OCI-LY1 (cell line): ENCODE results near the gene FAM184A.

Experiments
- H2AFZ ChIP-seq: fragments of 200-600 bp; sonication (generic), shearing (Covaris generic); 2 replicates; pipeline ENCODE4 v1.6.0; 2014; ENCODE audit warnings: antibody characterized with exemption, mild to moderate bottlenecking, low read length
- H3F3A ChIP-seq: fragments of 200-600 bp; sonication (generic), shearing (Covaris generic); 2 replicates; pipeline ENCODE4 v1.6.0; 2014; ENCODE audit warnings: mild to moderate bottlenecking, antibody characterized with exemption, low read length, moderate library complexity; ENCODE audit not compliant: insufficient read depth
- H3K27ac ChIP-seq: fragments of 200-600 bp; sonication (generic); 2 replicates; pipeline ENCODE4 v1.5.1; 2014; ENCODE audit warnings: low read length, mixed run types, mild to moderate bottlenecking, low read depth; ENCODE audit not compliant: poor library complexity, severe bottlenecking
- H3K27me3 ChIP-seq: fragments of 200-600 bp; sonication (generic); 2 replicates; pipeline ENCODE4 v1.6.0; 2014; ENCODE audit warnings: antibody characterized with exemption, mild to moderate bottlenecking, low read length, moderate library complexity; ENCODE audit not compliant: insufficient read depth
- H3K36me3 ChIP-seq: fragments of 200-600 bp; sonication (generic); 2 replicates; pipeline ENCODE4 v1.6.1; 2014; ENCODE audit warnings: mild to moderate bottlenecking, antibody characterized with exemption, low read length, moderate library complexity, mixed read lengths; ENCODE audit not compliant: insufficient read depth
- H3K4me1 ChIP-seq: fragments of 200-600 bp; sonication (generic); 2 replicates; pipeline ENCODE4 v1.5.1; 2014; ENCODE audit warnings: mild to moderate bottlenecking, low read length, moderate library complexity; ENCODE audit not compliant: insufficient read depth, severe bottlenecking
- H3K4me2 ChIP-seq: fragments of 200-600 bp; sonication (generic), shearing (Covaris generic); 2 replicates; pipeline ENCODE4 v1.6.1; 2014; ENCODE audit warnings: low read length
- H3K4me3 ChIP-seq: fragments of 200-600 bp; sonication (generic); 2 replicates; pipeline ENCODE4 v1.5.1; 2014; ENCODE audit warnings: low read length, low read depth, mild to moderate bottlenecking, mixed read lengths; ENCODE audit not compliant: poor library complexity, severe bottlenecking
- H3K79me2 ChIP-seq: fragments of 200-600 bp; shearing (Covaris generic); 2 replicates; pipeline ENCODE4 v1.6.1; 2016; ENCODE audit warnings: mixed run types, low read length, mixed read lengths; ENCODE audit not compliant: insufficient read depth
- H3K9ac ChIP-seq: fragments of 200-600 bp; sonication (generic), shearing (Covaris generic); 2 replicates; pipeline ENCODE4 v1.6.1; 2014; ENCODE audit warnings: mild to moderate bottlenecking, low read length, mixed read lengths
- H3K9me2 ChIP-seq: fragments of 200-600 bp; sonication (generic), shearing (Covaris generic); 2 replicates; pipeline ENCODE4 v1.6.1; 2014; ENCODE audit warnings: low read depth, mild to moderate bottlenecking, low read length, mixed read lengths
- H3K9me3 ChIP-seq: fragments of 200-600 bp; shearing (Covaris generic); 2 replicates; pipeline ENCODE4 v1.6.1; 2014; ENCODE audit warnings: low read length, mixed read lengths
- H4K20me1 ChIP-seq: fragments of 200-600 bp; sonication (generic), shearing (Covaris generic); 2 replicates; pipeline ENCODE4 v1.6.0; 2016; ENCODE audit warnings: mild to moderate bottlenecking, low read length; ENCODE audit not compliant: insufficient read depth
- CTCF ChIP-seq: fragments of 200-600 bp; sonication (generic), shearing (Covaris generic); IDR thresholded peaks from 2 replicates; pipeline ENCODE4 v1.5.1; 2017; ENCODE audit warnings: mild to moderate bottlenecking, antibody characterized with exemption, low read length, moderate library complexity, mixed read lengths
- EZH2 ChIP-seq: fragments of 200-600 bp; sonication (generic), shearing (Covaris generic); IDR thresholded peaks from 2 replicates; pipeline ENCODE4 v1.8.0; 2017; ENCODE audit warnings: borderline replicate concordance, mixed run types, mild to moderate bottlenecking, antibody characterized with exemption, low read length, moderate library complexity, mixed read lengths

The FAM184A gene

GRCh38 chr6:119125576-119125975 is 47.1 kb upstream of the FAM184A start:
- H3K79me2 ChIP-seq: no peaks in the 10 kb centered on the region
- no peak overlapping the region for H3K9ac ChIP-seq
- H3K4me3 ChIP-seq: no peak overlapping the region
- H3F3A ChIP-seq: no peaks in the 10 kb centered on the region
- no peak for TF ChIP-seq EZH2
- H3K9me2 ChIP-seq: no peaks in the 10 kb centered on the region
- H3K36me3 ChIP-seq: no peaks in the 10 kb centered on the region
- no peak overlapping the region for H3K4me2 ChIP-seq
- H3K27ac ChIP-seq: no peak overlapping the region
- H3K9me3 ChIP-seq: no peaks in the 10 kb centered on the region
- H3K27me3 ChIP-seq: no peaks in the 10 kb centered on the region
- H3K4me1 ChIP-seq: no peaks in the 10 kb centered on the region
- no peak overlapping the region for H2AFZ ChIP-seq
- H4K20me1 ChIP-seq: no peaks in the 10 kb centered on the region

- no peak overlapping the region for H3K27ac ChIP-seq
- H2AFZ ChIP-seq: no peak overlapping the region
- H4K20me1 ChIP-seq: no peaks in the 10 kb centered on the region
- no peaks in the 10 kb centered on the region for H3K27me3 ChIP-seq
- no peak for TF ChIP-seq CTCF
- no peak for TF ChIP-seq EZH2
- H3K9me3 ChIP-seq: no peaks in the 10 kb centered on the region
- H3K9me2 ChIP-seq: no peaks in the 10 kb centered on the region
- no peaks in the 10 kb centered on the region for H3K4me1 ChIP-seq
- H3K36me3 ChIP-seq: no peaks in the 10 kb centered on the region
- H3K9ac ChIP-seq: no peak overlapping the region
- no peak overlapping the region for H3K4me2 ChIP-seq
- no peaks in the 10 kb centered on the region for H3F3A ChIP-seq
- no peak overlapping the region for H3K4me3 ChIP-seq
- H3K79me2 ChIP-seq: no peaks in the 10 kb centered on the region
Measured at GRCh38 chr6:119124079-119124824, 45.8 kb upstream of the FAM184A start.

- Histone ChIP-seq H3K4me2 (no peak overlapping the region), H3K79me2 (no peaks in the 10 kb centered on the region), H3K36me3 (no peaks in the 10 kb centered on the region), H2AFZ (no peak overlapping the region), H3K4me3 (no peak overlapping the region), H3F3A (no peaks in the 10 kb centered on the region), H3K27me3 (peaks cover 3% of the 10 kb centered on the region; the same call in 1 of the 2 replicates), H3K9me2 (no peaks in the 10 kb centered on the region), H3K4me1 (no peaks in the 10 kb centered on the region), H3K9ac (no peak overlapping the region), H3K9me3 (no peaks in the 10 kb centered on the region), H3K27ac (no peak overlapping the region), H4K20me1 (no peaks in the 10 kb centered on the region)
- TF ChIP-seq EZH2 (no peak), CTCF (no peak)
Measured at GRCh38 chr6:119122336-119122735, 43.9 kb upstream of the FAM184A start.

GRCh38 chr6:119121367-119121766 is 42.9 kb upstream of the FAM184A start:
- H3K36me3 ChIP-seq: no peaks in the 10 kb centered on the region
- H3K27ac ChIP-seq: no peak overlapping the region
- H3K4me3 ChIP-seq: no peak overlapping the region

More at GRCh38 chr6:119121367-119121766, 42.9 kb upstream of the FAM184A start:
- H3K9me2 ChIP-seq: no peaks in the 10 kb centered on the region
- H3K27me3 ChIP-seq: peaks cover 3% of the 10 kb centered on the region; the same call in 1 of the 2 replicates
- H3K4me1 ChIP-seq: no peaks in the 10 kb centered on the region
- H3K79me2 ChIP-seq: no peaks in the 10 kb centered on the region
- H2AFZ ChIP-seq: no peak overlapping the region
- H3F3A ChIP-seq: no peaks in the 10 kb centered on the region
- no peaks in the 10 kb centered on the region for H4K20me1 ChIP-seq
- H3K9ac ChIP-seq: no peak overlapping the region
- no peak for TF ChIP-seq CTCF
- no peaks in the 10 kb centered on the region for H3K9me3 ChIP-seq
- H3K4me2 ChIP-seq: no peak overlapping the region
